ENCODE measurements around the gene GAB2.
"Not testable (repeated sequence)": the region's sequence is repeated elsewhere in the genome, so short reads cannot be mapped to it uniquely, and the experiment has no call there.

Gene GAB2

GRCh38 chr11:78318321-78319114 lies 99.1 kb downstream of the GAB2 start:
- no peak for DNase-seq (ENCODE audit: low read depth in 1 of 2, low spot score in 1 of 2)

- no peak for DNase-seq (ENCODE audit: low read depth in 1 of 2, low spot score in 1 of 2)
Measured at GRCh38 chr11:78315724-78316123, 101.9 kb downstream of the GAB2 start.

GRCh38 chr11:78314762-78315161 lies 102.9 kb downstream of the GAB2 start:
- no peak for DNase-seq (ENCODE audit: low read depth in 1 of 2, low spot score in 1 of 2)

- no peak for DNase-seq (ENCODE audit: low read depth in 1 of 2, low spot score in 1 of 2)
Measured at GRCh38 chr11:78313898-78314297, 103.7 kb downstream of the GAB2 start.

- no peak for DNase-seq (ENCODE audit: low read depth in 1 of 2, low spot score in 1 of 2)
Measured at GRCh38 chr11:78313181-78313795, 104.3 kb downstream of the GAB2 start.

- DNase-seq (ENCODE audit: low read depth in 1 of 2, low spot score in 1 of 2) = no peak
Measured at GRCh38 chr11:78312712-78313111, 104.9 kb downstream of the GAB2 start.

- DNase-seq (ENCODE audit: low read depth in 1 of 2, low spot score in 1 of 2) = no peak
Measured at GRCh38 chr11:78311702-78312371, 105.8 kb downstream of the GAB2 start.

GRCh38 chr11:78310500-78310909 lies 107.1 kb downstream of the GAB2 start:
- DNase-seq (ENCODE audit: low read depth in 1 of 2, low spot score in 1 of 2) = no peak

GRCh38 chr11:78304201-78304600 lies 113.4 kb downstream of the GAB2 start:
- DNase-seq (ENCODE audit: low read depth in 1 of 2, low spot score in 1 of 2) = no peak

- DNase-seq (ENCODE audit: low read depth in 1 of 2, low spot score in 1 of 2) = no peak
Measured at GRCh38 chr11:78300108-78300839, 117.3 kb downstream of the GAB2 start.

GRCh38 chr11:78299000-78299710 lies 118.5 kb downstream of the GAB2 start:
- DNase-seq (ENCODE audit: low read depth in 1 of 2, low spot score in 1 of 2) = no peak

- DNase-seq (ENCODE audit: low read depth in 1 of 2, low spot score in 1 of 2) = no peak
Measured at GRCh38 chr11:78298291-78298771, 119.3 kb downstream of the GAB2 start.

GRCh38 chr11:78295991-78296930 lies 121.4 kb downstream of the GAB2 start:
- no peak for DNase-seq (ENCODE audit: low read depth in 1 of 2, low spot score in 1 of 2)

- DNase-seq (ENCODE audit: low read depth in 1 of 2, low spot score in 1 of 2) = no peak
Measured at GRCh38 chr11:78295347-78295746, 122.3 kb downstream of the GAB2 start.

- not testable (repeated sequence) for DNase-seq (ENCODE audit: low read depth in 1 of 2, low spot score in 1 of 2)
Measured at GRCh38 chr11:78294100-78294499, 123.5 kb downstream of the GAB2 start.

GRCh38 chr11:78293536-78293935 lies 124.1 kb downstream of the GAB2 start:
- no peak for DNase-seq (ENCODE audit: low read depth in 1 of 2, low spot score in 1 of 2)

GRCh38 chr11:78292109-78292803 lies 125.4 kb downstream of the GAB2 start:
- no peak for DNase-seq (ENCODE audit: low read depth in 1 of 2, low spot score in 1 of 2)

GRCh38 chr11:78291503-78292108 lies 126.0 kb downstream of the GAB2 start:
- no peak for DNase-seq (ENCODE audit: low read depth in 1 of 2, low spot score in 1 of 2)
